HG03039 (cell line): ENCODE measurements around the gene ZNF484.
"Not testable (repeated sequence)": the region's sequence is repeated elsewhere in the genome, so short reads cannot be mapped to it uniquely, and the experiment has no call there.

Source experiments
- ATAC-seq: cut with Tn5 transposase; IDR thresholded peaks from one replicate; pipeline ENCODE4 v1.9.1; 2021; ENCODE audit warnings: mild to moderate bottlenecking, moderate library complexity; ENCODE audit not compliant: unreplicated experiment

ZNF484 gene

GRCh38 chr9:92864152-92864551 is 13.7 kb downstream of the ZNF484 start:
- ATAC-seq = no peak

GRCh38 chr9:92860867-92861266 is 17.0 kb downstream of the ZNF484 start:
- ATAC-seq = no peak

- no peak for ATAC-seq
These were observed 20.6 kb downstream of the ZNF484 start for GRCh38 chr9:92857236-92857635.

- ATAC-seq = no peak
These were observed 24.1 kb downstream of the ZNF484 start for GRCh38 chr9:92853716-92854115.

- no peak for ATAC-seq
These were observed 26.9 kb downstream of the ZNF484 start for GRCh38 chr9:92850898-92851297.

- ATAC-seq = not testable (repeated sequence)
These were observed 29.1 kb downstream of the ZNF484 start for GRCh38 chr9:92848740-92849139.

GRCh38 chr9:92846662-92847145 is 31.1 kb downstream of the ZNF484 start:
- ATAC-seq = no peak

- ATAC-seq = not testable (repeated sequence)
These were observed 39.4 kb downstream of the ZNF484 start for GRCh38 chr9:92838411-92838810.

- no peak for ATAC-seq
These were observed 40.6 kb downstream of the ZNF484 start for GRCh38 chr9:92837191-92837590.

GRCh38 chr9:92829420-92829819 is 48.4 kb downstream of the ZNF484 start:
- ATAC-seq = no peak

GRCh38 chr9:92825065-92825464 is 52.8 kb downstream of the ZNF484 start:
- not testable (repeated sequence) for ATAC-seq

GRCh38 chr9:92820964-92821363 is 56.9 kb downstream of the ZNF484 start:
- ATAC-seq = no peak

GRCh38 chr9:92819898-92820297 is 57.9 kb downstream of the ZNF484 start:
- ATAC-seq = not testable (repeated sequence)

- not testable (repeated sequence) for ATAC-seq
These were observed 68.1 kb downstream of the ZNF484 start for GRCh38 chr9:92809629-92810326.

GRCh38 chr9:92808726-92809451 is 68.9 kb downstream of the ZNF484 start:
- no peak for ATAC-seq

GRCh38 chr9:92807757-92808725 is 69.8 kb downstream of the ZNF484 start:
- no peak for ATAC-seq

- ATAC-seq = no peak
These were observed 70.6 kb downstream of the ZNF484 start for GRCh38 chr9:92807031-92807756.

- no peak for ATAC-seq
These were observed 73.1 kb downstream of the ZNF484 start for GRCh38 chr9:92804727-92805126.

GRCh38 chr9:92798358-92798757 is 79.5 kb downstream of the ZNF484 start:
- no peak for ATAC-seq

GRCh38 chr9:92796337-92796804 is 81.5 kb downstream of the ZNF484 start:
- not testable (repeated sequence) for ATAC-seq
